ENCODE results near the gene ZNF697.

DNA sequence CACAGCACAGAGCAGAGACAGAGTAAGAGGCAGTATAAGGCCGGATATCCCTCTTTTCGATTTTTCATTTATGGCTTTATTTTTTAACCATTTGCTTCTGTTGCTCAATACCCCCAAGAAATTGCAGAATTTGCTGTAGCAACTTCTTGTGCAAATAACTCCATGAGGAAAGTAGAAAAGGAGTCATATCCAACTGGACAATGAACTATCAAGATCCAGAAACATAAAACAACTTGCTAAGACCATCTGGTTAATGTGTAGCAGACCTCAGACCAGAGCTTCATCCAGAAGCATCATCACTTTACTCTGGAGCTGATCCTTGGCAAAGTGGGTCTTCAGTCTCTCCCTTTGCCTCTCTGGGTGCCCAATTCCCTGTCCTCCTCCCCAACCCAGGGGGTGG is 45.9 kb downstream of the ZNF697 start:
- TF ChIP-seq CTCF (conservative IDR thresholded peaks at IDR 0.05; ENCODE audit: low read depth, low read length) (no peak), EZH2 (IDR thresholded peaks at IDR 0.05; ENCODE audit: borderline replicate concordance, low read depth, low read length, poor library complexity, severe bottlenecking) (no peak)

Data from A673 (cell line).